Purkinje cell (primary cell): ENCODE data around the gene FHIP1B. TPM values are rescaled to one million over a fixed set of nuclear protein-coding genes. Genes with fewer than 3 reads are reported as not detected.

Experiments
- polyA plus RNA-seq: library from polyadenylated mRNA; unstranded; fragments of >200 nt; fragmentation: Nextera tagmentation; gene quantifications from 2 replicates; pipeline ENCODE4 v1.2.1, GENCODE V29; 2014

FHIP1B gene
- 3.9 and 9.0 TPM in 2 replicates for polyA plus RNA-seq

DNA sequence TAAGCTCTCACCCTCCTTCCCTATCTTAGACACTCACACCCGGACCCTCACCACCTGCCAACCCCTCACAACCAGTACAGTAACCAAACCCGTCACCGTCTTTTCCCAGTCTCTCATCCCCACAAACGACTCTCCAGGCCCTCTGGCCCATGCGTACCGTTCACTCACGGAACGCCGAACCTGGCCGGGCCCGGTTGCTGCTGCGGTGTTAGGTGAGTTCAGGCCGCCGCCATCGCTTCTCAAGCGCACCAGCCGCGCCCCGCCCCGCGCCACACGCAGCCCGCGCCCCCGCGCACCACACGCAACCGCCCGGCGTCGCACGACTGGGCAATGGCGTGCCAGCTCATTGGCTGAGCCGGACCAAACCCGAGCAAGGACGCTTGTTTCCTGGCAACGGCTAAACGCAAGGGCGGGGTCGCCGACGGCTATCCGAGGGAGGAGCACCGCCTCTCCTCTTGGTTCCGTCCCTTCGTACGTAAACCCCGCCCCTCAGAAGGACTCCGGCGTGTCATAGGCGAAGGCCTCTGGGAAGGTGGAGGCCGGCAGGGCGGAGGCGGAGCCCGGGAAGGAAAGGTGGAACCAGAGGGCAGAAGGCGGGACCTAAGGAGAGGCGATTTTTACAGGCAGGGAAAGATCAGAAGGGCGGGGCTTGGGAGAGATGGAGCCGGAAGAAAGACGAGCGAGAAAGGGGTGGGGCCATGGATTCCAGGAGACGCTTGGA lies at the start of gene FHIP1B:
TSS of gene FHIP1B (minus strand) at position 250 of the 721 bp plus-strand sequence. CDS start 10,120 bp downstream, outside the sequence.

DNA sequence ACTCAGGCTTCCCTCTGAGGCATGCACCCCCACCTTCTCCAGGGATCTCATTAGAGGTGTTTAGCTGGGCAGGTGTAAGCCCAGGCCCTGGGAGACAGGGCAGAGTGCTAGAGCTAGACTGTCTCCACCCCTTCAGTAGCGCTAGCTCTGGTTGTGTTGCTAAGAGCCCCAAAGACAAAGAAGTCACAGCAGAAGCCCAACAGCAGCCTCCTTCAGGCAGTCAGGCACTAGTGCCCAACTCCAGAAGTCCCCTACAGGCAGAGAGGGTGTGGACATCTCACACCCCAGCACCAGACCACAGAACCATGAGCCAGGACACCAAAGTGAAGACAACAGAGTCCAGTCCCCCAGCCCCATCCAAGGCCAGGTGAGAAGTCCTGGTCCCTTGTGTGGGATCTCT lies 4.5 kb upstream of the FHIP1B start, which contains the start of gene CNGA4:
TSS of gene CNGA4 (plus strand) at position 188 of the 400 bp plus-strand sequence. CDS start at position 306, 118 bp downstream.

DNA sequence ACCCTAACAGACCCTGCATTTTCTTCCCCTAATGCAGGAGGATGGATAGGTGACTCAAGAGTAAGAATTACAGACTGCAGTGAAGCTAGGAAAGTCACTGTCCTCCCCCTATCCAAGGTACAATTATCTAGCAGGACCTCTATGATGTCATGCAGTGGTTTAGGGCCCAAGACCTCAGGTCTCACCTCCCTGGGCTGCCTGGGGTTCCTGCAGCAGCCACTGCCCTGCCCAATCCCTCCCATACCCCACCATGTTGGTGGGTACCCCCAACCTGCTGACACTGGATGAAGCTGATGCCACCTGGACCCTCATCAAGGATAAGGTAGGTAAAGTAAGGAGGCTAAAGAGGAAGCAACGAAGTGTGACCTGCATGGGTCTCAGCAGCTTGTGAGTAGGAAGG lies 29.1 kb downstream of the FHIP1B start, which contains the start of gene C11orf42:
TSS of gene C11orf42 (plus strand) at position 192 of the 400 bp plus-strand sequence. CDS start at position 251, 59 bp downstream.

DNA sequence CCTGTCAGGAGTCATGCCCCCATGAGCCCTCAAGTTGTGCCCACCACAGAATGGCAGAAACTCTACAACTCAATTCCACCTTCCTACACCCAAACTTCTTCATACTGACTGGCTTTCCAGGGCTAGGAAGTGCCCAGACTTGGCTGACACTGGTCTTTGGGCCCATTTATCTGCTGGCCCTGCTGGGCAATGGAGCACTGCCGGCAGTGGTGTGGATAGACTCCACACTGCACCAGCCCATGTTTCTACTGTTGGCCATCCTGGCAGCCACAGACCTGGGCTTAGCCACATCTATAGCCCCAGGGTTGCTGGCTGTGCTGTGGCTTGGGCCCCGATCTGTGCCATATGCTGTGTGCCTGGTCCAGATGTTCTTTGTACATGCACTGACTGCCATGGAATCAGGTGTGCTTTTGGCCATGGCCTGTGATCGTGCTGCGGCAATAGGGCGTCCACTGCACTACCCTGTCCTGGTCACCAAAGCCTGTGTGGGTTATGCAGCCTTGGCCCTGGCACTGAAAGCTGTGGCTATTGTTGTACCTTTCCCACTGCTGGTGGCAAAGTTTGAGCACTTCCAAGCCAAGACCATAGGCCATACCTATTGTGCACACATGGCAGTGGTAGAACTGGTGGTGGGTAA lies 35.1 kb downstream of the FHIP1B start, which contains the start of gene OR52W1:
TSS of gene OR52W1 (plus strand) at position 51 of the 637 bp plus-strand sequence. CDS start at position 51, 0 bp downstream.

DNA sequence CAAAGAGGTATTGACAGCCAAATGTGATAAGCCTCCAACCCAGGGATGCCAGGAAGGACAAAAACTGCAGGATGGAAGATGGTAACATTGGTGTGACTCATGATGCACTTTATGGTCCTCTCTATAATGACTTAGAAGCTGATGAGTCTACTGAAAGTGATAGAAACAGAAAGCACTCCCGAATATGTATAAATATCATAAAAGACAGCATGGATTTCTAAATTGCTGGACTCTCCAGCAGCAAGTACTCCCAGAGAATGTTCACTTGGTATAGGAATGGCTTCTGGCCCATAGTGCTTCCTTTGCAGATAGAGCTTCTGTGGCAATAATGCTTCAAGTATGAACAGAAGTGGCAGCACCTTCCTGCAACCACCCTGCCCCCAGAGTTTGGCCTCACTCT lies 64.2 kb downstream of the FHIP1B start, which contains the start of gene OR52B2:
TSS of gene OR52B2 (minus strand) at position 101 of the 400 bp plus-strand sequence. CDS start at position 101, 0 bp downstream.

Other genes starting within 250 kb of the FHIP1B start
- not detected in 2 replicates for gene OR52L1, start 247.7 kb downstream of the FHIP1B start, polyA plus RNA-seq
- gene OR56A4, start 227.7 kb downstream of the FHIP1B start, polyA plus RNA-seq = not detected in 2 replicates
- gene OR56A1, start 203.9 kb downstream of the FHIP1B start, polyA plus RNA-seq = not detected in 2 replicates
- gene OR56B4, start 127.0 kb downstream of the FHIP1B start, polyA plus RNA-seq = not detected in 2 replicates
- gene OR52B2, start 64.3 kb downstream of the FHIP1B start, polyA plus RNA-seq = not detected in 2 replicates
- not detected in 2 replicates for gene OR52W1, start 35.4 kb downstream of the FHIP1B start, polyA plus RNA-seq
- not detected in 2 replicates for gene C11orf42, start 29.1 kb downstream of the FHIP1B start, polyA plus RNA-seq
- not detected in 2 replicates for gene CNGA4, start 4.5 kb upstream of the FHIP1B start, polyA plus RNA-seq
- gene CCKBR, start 25.2 kb upstream of the FHIP1B start, polyA plus RNA-seq = 5.3 TPM in 1 of 2 replicates, not detected in the other
- gene CAVIN3, start 85.9 kb upstream of the FHIP1B start, polyA plus RNA-seq = 0.79 and 3.7 TPM in 2 replicates
- gene SMPD1, start 155.8 kb upstream of the FHIP1B start, polyA plus RNA-seq = 49.1 and 56.6 TPM in 2 replicates
- gene APBB1, start 184.5 kb upstream of the FHIP1B start, polyA plus RNA-seq = 52.5 and 67.7 TPM in 2 replicates
- not detected in 2 replicates for gene HPX, start 206.4 kb upstream of the FHIP1B start, polyA plus RNA-seq
- gene TRIM3, start 239.3 kb upstream of the FHIP1B start, polyA plus RNA-seq = 5.8 and 8.1 TPM in 2 replicates
- 9.2 and 18.9 TPM in 2 replicates for gene ARFIP2, start 246.7 kb upstream of the FHIP1B start, polyA plus RNA-seq
- 33.8 and 37.8 TPM in 2 replicates for gene TIMM10B, start 246.9 kb upstream of the FHIP1B start, polyA plus RNA-seq